HG02571 (cell line): ENCODE measurements around the gene ZNF672.
"Not testable (repeated sequence)": the region's sequence is repeated elsewhere in the genome, so short reads cannot be mapped to it uniquely, and the experiment has no call there.

Source experiments
- ATAC-seq: cut with Tn5 transposase; IDR thresholded peaks from one replicate; pipeline ENCODE4 v1.9.1; 2021; ENCODE audit warnings: mild to moderate bottlenecking, moderate library complexity; ENCODE audit not compliant: unreplicated experiment

The ZNF672 gene

DNA sequence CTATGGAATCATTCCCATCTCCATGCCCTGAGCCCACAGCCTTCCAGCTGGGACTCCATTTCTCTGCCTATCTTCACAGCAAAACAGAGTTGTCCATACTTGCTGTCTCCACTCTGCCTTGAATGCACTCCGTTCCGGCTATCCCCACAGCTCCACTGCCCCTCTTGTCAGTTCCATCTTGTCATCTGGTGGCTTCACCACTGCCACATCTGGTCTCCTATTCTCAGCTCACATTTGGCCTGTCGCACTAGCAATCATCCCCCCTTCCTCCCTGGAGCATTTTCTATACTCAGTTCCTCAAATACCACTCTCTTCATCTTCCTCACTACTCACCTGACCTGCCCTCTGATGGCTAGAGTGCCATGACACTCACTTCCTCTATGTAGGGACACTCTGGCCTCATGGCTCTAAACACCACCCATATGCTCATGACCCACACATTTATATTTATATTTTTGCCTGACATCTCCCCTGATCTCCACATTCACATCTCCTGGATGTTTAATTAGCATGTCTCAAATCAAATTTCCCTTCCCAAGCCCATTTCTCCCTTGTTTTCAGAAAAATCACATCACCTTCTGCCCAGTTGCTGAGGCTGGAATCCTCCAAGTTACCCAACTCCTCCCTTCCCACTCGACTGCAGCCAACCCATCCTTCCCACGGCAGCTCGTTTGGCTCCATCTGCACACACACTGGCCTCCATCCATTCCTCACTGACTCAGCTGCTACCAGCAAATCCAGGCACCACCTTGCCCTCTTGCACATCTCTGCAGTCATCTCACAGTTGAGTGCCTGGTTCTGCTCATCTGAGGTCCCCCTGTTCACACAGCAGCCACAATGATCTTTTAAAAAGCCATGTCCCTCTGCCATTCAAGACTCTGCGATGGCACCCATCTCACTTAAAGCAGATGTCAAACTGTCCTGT, 14.7 kb downstream of the ZNF672 start:
- ATAC-seq = no peak

- ATAC-seq = no peak
These were observed 15.8 kb downstream of the ZNF672 start for GRCh38 chr1:248853663-248854375.

- no peak for ATAC-seq
These were observed 17.6 kb downstream of the ZNF672 start for GRCh38 chr1:248855580-248855979.

DNA sequence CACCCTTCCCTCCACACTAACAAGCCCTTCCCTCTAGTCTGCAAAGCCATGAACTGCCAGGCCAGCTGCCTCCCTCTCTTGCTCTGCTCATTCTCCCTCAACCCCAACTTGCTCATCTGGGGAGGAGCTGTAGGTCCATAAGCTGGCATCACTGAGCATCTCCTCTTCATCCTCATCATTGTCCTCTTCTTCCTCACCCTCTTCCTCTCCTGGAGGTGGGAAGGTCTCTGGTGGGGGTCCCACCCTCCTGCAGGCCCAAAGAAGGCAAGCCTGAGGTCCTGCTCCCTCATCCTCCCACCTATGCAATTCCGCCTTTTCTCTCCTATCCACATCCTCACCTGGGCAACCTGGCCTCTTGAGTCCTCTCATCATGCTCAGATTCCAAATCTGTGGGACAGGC, 18.2 kb downstream of the ZNF672 start:
- ATAC-seq = no peak

- no peak for ATAC-seq
These were observed 19.2 kb downstream of the ZNF672 start for GRCh38 chr1:248857201-248857600.

DNA sequence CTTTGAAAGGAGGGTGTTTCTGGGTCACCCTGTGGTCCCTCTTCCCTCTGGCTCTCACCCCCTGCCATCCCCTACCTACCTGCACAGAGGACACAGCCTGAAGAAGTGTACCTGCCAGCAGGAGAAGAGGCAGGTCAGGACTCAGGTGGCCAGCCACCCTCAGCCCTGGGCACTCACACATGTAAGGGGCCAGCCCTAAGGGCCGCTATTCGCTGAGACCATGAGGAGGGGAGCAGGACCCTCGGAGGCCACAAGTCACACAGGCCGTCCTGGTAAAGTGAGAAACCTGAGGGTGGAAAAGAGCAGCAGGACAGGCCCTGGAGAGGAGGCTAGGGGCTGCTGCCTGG, 19.7 kb downstream of the ZNF672 start:
- ATAC-seq = no peak

DNA sequence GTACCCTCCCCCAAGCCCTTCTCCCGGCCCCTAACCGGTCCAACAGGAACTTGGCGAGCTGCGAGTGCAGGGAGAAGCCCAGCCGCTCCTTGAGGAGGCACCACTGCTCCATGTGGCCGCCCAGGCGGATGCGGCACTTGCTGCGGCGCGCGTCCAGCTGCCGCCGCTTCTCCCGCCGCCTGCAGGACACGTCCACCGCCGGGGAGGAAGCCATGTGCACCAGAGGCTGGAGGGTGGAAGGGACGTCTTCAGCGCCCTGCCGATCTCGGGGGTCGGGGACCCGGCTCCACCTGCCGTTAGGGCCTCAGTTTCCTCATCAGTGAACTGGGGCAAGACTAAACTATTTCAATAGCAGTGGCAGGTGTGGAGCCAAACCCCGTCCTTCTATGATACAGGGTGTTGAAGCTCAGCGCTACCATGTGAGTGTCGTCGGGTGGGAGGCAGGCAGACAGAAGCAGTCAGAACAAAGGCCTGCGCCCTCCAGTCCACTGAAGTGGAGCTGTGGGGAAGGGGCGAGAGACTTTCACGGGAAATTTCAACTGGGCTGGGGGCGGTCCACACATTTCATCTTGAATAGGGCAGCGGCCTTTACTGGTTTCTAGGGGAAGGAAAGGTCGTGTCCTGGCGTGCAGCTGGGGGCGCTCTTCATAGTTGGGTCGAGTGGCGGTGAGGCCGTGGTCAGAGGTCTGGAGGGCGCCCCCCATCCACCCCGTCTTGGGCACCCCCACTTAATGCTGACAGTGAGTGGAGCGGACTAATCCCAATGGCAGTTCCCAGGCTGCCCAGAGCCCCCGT, 20.3 kb downstream of the ZNF672 start:
- ATAC-seq = peak; percentile 48

DNA sequence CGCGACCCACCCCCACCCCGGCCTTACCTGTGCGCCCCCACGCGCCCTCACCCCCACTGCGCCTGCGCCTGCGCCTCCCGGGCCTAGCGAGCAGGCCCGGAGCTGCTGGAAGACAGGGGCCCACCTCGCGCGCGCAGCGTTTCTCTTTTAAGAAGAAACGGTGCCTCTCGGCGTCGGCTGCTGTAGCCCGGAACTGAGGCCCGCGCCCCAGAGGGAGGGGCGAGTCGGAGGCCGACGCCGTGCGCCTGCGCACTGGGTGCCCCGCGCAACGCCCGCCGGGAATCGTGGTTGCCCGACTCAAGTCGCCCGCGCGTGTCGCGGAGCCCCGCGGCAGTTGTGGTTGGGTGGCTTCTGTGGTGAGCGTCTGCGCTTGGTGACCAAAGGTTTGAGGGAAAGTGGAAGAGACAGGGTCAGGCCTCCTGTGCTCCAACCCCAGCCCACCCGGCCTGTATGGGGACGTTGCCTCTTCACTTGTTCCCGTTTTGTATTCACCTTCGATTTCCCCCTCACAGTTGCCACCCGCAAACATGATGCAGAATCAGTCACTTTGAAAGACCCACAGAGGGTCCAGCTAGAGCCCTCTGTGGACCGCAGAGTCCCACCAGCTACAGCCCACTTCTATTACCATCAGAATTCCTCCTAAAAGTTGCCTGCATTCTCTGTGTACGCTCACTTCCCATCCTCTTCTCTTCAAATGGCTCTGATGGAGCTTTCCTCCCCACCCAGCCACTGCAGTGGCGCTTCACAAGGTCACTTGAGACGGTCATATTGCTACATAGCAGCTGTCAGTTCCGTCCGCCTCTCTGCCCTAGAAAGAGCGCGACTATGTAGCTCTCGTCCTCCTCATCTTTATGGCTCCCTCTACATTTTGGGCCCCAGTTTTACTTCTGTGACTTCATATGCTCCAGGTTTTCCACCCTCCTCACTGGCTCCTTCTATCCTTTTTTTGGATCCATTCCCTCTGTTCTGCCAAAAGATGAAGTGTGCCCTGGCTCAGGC, 21.2 kb downstream of the ZNF672 start, which contains the start of gene ZNF692:
Gene ZNF692, minus strand, starts transcription at position 195 of the 999 bp plus-strand sequence. CDS start 776 bp downstream, outside the sequence.
- ATAC-seq = peak; percentile 81

DNA sequence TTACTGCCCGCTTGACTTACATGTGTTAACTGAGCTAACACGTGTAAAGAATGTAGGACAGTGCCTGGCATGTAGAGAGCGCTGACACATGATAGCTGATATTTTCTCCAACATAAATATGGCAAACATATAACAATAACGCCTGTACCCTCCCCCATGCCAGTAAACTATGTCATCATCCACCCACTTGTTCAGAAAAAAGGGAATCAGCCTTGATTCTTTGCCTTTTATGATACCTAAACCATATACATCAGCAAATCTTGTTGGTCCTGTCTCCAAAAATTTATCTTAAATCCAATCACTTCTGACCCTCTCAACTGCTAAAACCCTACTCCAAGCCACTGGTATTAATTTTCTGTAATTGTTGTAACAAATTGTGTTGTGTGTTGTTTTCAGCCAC, 22.0 kb downstream of the ZNF672 start:
- no peak for ATAC-seq

DNA sequence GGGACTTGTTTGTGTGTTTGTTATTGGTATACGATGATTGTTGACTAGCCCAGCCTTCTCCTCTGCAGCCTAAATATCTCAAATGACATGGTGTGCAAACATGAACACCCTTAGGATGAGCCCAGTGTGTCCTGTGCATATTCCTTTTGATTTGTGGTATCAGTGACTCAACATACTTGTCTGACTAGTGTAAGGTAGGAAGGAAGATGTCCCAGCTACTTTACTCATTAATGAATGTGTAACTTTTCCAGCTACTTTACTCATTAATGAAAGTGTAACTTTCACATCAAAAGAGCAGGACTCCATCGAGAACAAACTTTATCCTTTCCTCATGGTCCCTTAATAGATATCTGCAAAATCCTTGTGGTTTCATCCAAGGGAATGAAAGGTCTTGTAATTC, 23.6 kb downstream of the ZNF672 start:
- no peak for ATAC-seq

DNA sequence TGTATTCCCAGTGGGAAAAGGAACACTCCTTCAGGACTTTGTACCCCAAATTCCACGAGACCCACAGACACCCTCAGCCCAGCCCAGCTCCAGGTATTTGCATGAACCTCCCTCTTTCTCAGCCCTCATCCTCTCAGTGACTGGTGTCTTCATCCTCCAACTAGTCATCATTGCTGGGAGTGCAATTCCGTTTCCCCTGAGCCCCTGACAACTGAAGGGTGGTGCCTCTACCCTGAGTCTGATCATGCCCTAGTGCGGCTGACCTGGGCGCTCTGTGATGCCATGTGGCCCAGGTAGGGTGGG, 24.6 kb downstream of the ZNF672 start:
- ATAC-seq = peak; percentile 1

DNA sequence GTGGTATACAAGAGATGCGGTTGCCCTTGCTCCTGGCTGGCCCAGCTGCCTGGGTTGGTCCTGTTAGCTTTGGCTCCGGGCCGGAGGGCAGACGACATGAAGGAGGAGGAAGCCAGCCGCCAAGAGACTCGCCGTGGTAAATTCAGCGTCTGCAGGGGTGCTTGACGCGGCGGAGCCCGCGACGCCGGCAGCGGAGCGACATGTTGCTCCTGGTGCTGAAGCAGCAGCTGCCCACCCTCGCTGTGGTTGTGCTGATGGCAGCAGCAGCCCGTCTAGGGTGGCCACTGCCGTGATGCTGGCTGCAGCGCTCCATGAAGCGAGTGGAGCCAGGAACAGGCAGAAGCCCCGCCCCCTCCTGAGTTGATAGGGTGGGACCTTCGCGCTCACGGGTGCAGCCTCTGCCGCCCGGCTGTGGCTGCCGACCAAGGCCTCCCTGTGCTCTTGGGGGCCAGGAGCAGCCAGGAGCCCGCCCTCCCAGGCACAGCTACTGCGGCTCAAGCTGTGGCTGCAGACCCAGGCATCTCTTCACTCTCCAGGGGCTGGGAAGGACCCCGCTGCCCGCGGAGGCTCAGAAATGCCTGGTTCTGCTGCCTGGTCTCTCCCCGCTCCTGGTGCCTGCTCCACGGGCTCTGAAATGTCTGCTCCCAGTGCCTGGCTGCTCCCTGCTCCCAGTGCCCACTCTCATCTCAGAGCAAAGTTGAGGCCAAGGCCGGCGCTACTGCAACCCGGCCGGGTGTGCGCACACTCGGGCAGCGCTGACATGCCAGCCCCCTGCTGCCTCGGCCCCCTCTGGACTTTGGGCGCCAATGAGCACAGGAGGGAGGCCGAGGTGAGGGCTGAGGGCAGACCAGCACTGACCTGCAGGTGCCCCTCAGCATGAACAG, 25.2 kb downstream of the ZNF672 start:
- ATAC-seq = peak; percentile 47

DNA sequence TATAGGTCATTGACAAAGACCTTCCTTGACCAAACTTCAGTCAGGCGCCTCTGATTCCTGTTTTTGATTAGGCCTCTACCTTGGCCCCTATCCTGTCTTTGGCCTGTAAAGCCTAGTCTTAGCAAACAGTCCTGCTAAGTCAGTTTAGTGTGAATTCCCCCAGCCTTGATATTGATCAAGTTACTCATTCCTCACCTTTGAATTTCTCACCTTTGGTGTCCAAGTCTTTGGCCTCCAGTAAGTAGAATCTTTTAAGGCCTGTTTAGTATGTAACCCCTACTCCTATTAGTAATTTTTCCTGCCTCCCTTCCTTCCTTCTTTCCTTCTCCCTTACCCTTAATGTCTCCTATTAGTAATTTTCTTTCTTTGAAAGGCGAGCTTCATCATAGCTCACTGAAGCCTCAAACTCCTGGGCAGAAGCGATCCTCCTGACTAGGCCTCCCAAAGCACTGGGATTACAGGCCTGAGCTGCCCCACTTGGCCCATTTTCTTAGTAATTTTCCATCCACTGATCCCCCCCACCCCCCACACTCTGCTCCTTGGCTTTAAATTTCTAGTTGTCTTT, 33.9 kb downstream of the ZNF672 start:
- no peak for ATAC-seq

GRCh38 chr1:248872752-248873408, 34.9 kb downstream of the ZNF672 start:
- ATAC-seq = peak; percentile 32

- peak; percentile 75 for ATAC-seq
These were observed 35.5 kb downstream of the ZNF672 start for GRCh38 chr1:248873409-248873992.

- peak; percentile 72 for ATAC-seq
These were observed 36.0 kb downstream of the ZNF672 start for GRCh38 chr1:248873993-248874533.

DNA sequence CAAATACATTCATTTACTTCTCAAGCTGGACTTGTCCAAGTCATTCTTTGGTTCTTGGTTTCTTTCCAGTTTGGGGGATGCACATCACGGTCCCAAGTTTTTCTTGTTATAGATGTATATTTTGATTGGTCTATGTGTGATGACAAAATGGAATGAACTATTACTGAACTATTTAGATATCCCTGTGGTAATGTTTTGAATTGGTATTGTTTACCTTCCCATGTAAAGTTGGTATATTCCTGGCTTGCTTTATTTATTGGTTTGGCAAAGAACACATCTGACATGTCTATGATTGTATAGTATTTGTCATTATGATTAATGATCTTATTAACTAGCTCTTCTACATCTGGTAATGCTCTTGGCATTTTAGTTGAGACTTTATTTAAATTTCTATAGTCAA, 43.2 kb downstream of the ZNF672 start:
- no peak for ATAC-seq

DNA sequence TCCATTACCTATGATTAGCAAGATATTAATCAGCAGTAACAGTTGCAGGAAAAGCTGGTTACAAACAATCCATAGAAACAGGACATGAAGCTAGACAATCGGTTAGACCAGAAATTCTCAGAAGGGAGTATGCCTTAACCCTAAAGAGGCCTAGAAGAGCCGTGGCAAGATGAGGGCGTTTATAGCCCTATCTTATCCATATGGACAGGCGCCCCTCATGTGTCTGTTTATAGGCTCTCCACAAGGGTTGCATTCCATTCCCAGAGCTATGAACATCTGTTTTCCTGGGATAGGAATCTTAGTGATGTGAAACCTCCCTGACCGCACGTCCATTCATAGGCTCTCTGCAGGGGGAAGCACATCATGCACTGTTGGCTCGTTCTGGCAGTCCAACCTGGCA, 44.4 kb downstream of the ZNF672 start:
- not testable (repeated sequence) for ATAC-seq
